Natural killer cell treated with Interleukin-12 subunit alpha and Interleukin-12 subunit beta and Interleukin-15 and Interleukin-18, amount 100 ng/mL, for 72 hours (primary cell): Measurements from ENCODE around the gene TAS2R42. TPM values are rescaled to one million over a fixed set of nuclear protein-coding genes. Genes with fewer than 3 reads are reported as not detected.
A peak's percentile ranks its signal among the peaks of the same experiment; 100 is the strongest.

ENCODE experiments used
- ATAC-seq, 2 donors: fragments of 150-1000 bp; cut with Tn5 transposase in 1 of 2; sonication (Bioruptor Pico), chemical (Tn5 transposase) in 1 of 2; 2 replicates each; pipeline ENCODE4 v1.10.0; 2021
- DNase-seq: peaks from one replicate; pipeline ENCODE4 v3.0.0; 2022; ENCODE audit warnings: low spot score
- H3K27ac Mint-ChIP-seq, 2 donors: 1 replicate in 1 of 2; 2 replicates in 1 of 2; pipeline ENCODE4 v1.8.0; 2022; ENCODE audit warnings: mixed read lengths in 2 of 2, mild to moderate bottlenecking in 1 of 2, moderate library complexity in 1 of 2
- H3K27me3 Mint-ChIP-seq, 2 donors: 1 replicate in 1 of 2; 2 replicates in 1 of 2; pipeline ENCODE4 v1.8.0; 2022; ENCODE audit warnings: mixed read lengths in 2 of 2
- H3K36me3 Mint-ChIP-seq: one replicate; pipeline ENCODE4 v1.8.0; 2022; ENCODE audit warnings: mixed read lengths
- H3K4me1 Mint-ChIP-seq, 2 donors: 1 replicate in 1 of 2; 2 replicates in 1 of 2; pipeline ENCODE4 v1.8.0; 2022; ENCODE audit warnings: low read depth in 2 of 2, mixed read lengths in 2 of 2, mild to moderate bottlenecking in 1 of 2
- H3K4me3 Mint-ChIP-seq: one replicate; pipeline ENCODE4 v1.8.0; 2022; ENCODE audit warnings: mixed read lengths
- H3K9me3 Mint-ChIP-seq: 2 replicates; pipeline ENCODE4 v1.8.0; 2022; ENCODE audit warnings: mixed read lengths
- total RNA-seq, 2 donors: library from RNA; stranded (reverse); gene quantifications; one replicate each; pipeline ENCODE4 v1.2.3, GENCODE V29; 2022

TAS2R42 gene
- total RNA-seq, result not detected

GRCh38 chr12:11186837-11187236 is at the start of gene TAS2R42:
Gene TAS2R42, minus strand, starts transcription at chr12:11186937. Its CDS starts 0 bp downstream, at chr12:11186937.
- no peak within 1 kb of the TSS for H3K27ac Mint-ChIP-seq
- DNase-seq (no peak), ATAC-seq (no peak)
- H3K36me3 Mint-ChIP-seq, result no peaks in the 10 kb centered on the region
- H3K4me3 Mint-ChIP-seq, result no peak within 1 kb of the TSS
- no peaks in the 10 kb centered on the region for H3K27me3 Mint-ChIP-seq
- H3K9me3 Mint-ChIP-seq, result no peaks in the 10 kb centered on the region
- H3K4me1 Mint-ChIP-seq, result peaks cover 0 to 4% of the 10 kb centered on the region in 2 donors

- Mint-ChIP-seq H3K4me1 (peaks cover 0 to 5% of the 10 kb centered on the region in 2 donors), H3K27ac (no peak overlapping the region), H3K36me3 (no peaks in the 10 kb centered on the region), H3K4me3 (no peak overlapping the region), H3K27me3 (no peaks in the 10 kb centered on the region), H3K9me3 (no peaks in the 10 kb centered on the region)
- DNase-seq, result no peak
- ATAC-seq, result no peak
These were observed 46.8 kb upstream of the TAS2R42 start for GRCh38 chr12:11233532-11233931.

- H3K27me3 Mint-ChIP-seq, result no peaks in the 10 kb centered on the region
- peaks cover 0 to 5% of the 10 kb centered on the region in 2 donors for H3K4me1 Mint-ChIP-seq
- DNase-seq (no peak), ATAC-seq (peak in 1 of 2 donors; percentile 38)
- H3K4me3 Mint-ChIP-seq, result no peak overlapping the region
- H3K36me3 Mint-ChIP-seq, result no peaks in the 10 kb centered on the region
- H3K9me3 Mint-ChIP-seq, result no peaks in the 10 kb centered on the region
- H3K27ac Mint-ChIP-seq, result no peak overlapping the region
These were observed 41.7 kb upstream of the TAS2R42 start for GRCh38 chr12:11228296-11228879.

- Mint-ChIP-seq H3K27me3 (peaks cover 0 to 6% of the 10 kb centered on the region in 2 donors), H3K27ac (no peak overlapping the region), H3K4me3 (no peak overlapping the region), H3K4me1 (peaks cover 0 to 5% of the 10 kb centered on the region in 2 donors), H3K36me3 (no peaks in the 10 kb centered on the region), H3K9me3 (no peaks in the 10 kb centered on the region)
- DNase-seq, result no peak
- ATAC-seq, result no peak
These were observed 40.6 kb upstream of the TAS2R42 start for GRCh38 chr12:11227373-11227772.

GRCh38 chr12:11209113-11209512 is 22.4 kb upstream of the TAS2R42 start:
- Mint-ChIP-seq H3K4me3 (no peak overlapping the region), H3K4me1 (peaks cover 0 to 3% of the 10 kb centered on the region in 2 donors), H3K36me3 (peaks cover 4% of the 10 kb centered on the region), H3K27ac (no peak overlapping the region), H3K9me3 (peaks cover 2% of the 10 kb centered on the region), H3K27me3 (no peaks in the 10 kb centered on the region)
- ATAC-seq (no peak), DNase-seq (no peak)

GRCh38 chr12:11204173-11204572 is 17.4 kb upstream of the TAS2R42 start:
- no peak for DNase-seq
- ATAC-seq, result no peak
- no peak overlapping the region for H3K4me3 Mint-ChIP-seq
- no peaks in the 10 kb centered on the region for H3K36me3 Mint-ChIP-seq
- no peaks in the 10 kb centered on the region for H3K27me3 Mint-ChIP-seq
- H3K9me3 Mint-ChIP-seq, result no peaks in the 10 kb centered on the region
- H3K4me1 Mint-ChIP-seq, result peaks cover 0 to 3% of the 10 kb centered on the region in 2 donors
- H3K27ac Mint-ChIP-seq, result no peak overlapping the region

- no peaks in the 10 kb centered on the region for H3K27me3 Mint-ChIP-seq
- no peak for DNase-seq
- H3K27ac Mint-ChIP-seq, result no peak overlapping the region
- ATAC-seq, result no peak
- H3K4me3 Mint-ChIP-seq, result no peak overlapping the region
- H3K36me3 Mint-ChIP-seq, result no peaks in the 10 kb centered on the region
- H3K4me1 Mint-ChIP-seq, result peaks cover 0 to 3% of the 10 kb centered on the region in 2 donors
- H3K9me3 Mint-ChIP-seq, result no peaks in the 10 kb centered on the region
These were observed 16.1 kb upstream of the TAS2R42 start for GRCh38 chr12:11202811-11203210.

- no peak for ATAC-seq
- no peaks in the 10 kb centered on the region for H3K9me3 Mint-ChIP-seq
- peaks cover 0 to 7% of the 10 kb centered on the region in 2 donors for H3K4me1 Mint-ChIP-seq
- no peaks in the 10 kb centered on the region for H3K27me3 Mint-ChIP-seq
- no peak overlapping the region for H3K4me3 Mint-ChIP-seq
- H3K27ac Mint-ChIP-seq, result no peak overlapping the region
- no peak for DNase-seq
- H3K36me3 Mint-ChIP-seq, result no peaks in the 10 kb centered on the region
These were observed 3.7 kb downstream of the TAS2R42 start for GRCh38 chr12:11183011-11183410.

GRCh38 chr12:11182529-11182928 is 4.2 kb downstream of the TAS2R42 start:
- H3K4me3 Mint-ChIP-seq, result no peak overlapping the region
- no peaks in the 10 kb centered on the region for H3K36me3 Mint-ChIP-seq
- H3K27ac Mint-ChIP-seq, result no peak overlapping the region
- H3K27me3 Mint-ChIP-seq, result no peaks in the 10 kb centered on the region
- ATAC-seq (no peak), DNase-seq (no peak)
- H3K9me3 Mint-ChIP-seq, result no peaks in the 10 kb centered on the region
- H3K4me1 Mint-ChIP-seq, result peaks cover 0 to 7% of the 10 kb centered on the region in 2 donors

- no peaks in the 10 kb centered on the region for H3K9me3 Mint-ChIP-seq
- peaks cover 14 to 18% of the 10 kb centered on the region in 2 donors for H3K4me1 Mint-ChIP-seq
- no peak for ATAC-seq
- peaks cover 14% of the 10 kb centered on the region for H3K36me3 Mint-ChIP-seq
- H3K4me3 Mint-ChIP-seq, result no peak overlapping the region
- H3K27me3 Mint-ChIP-seq, result no peaks in the 10 kb centered on the region
- no peak overlapping the region for H3K27ac Mint-ChIP-seq
- no peak for DNase-seq
These were observed 8.5 kb downstream of the TAS2R42 start for GRCh38 chr12:11178250-11178649.

- Mint-ChIP-seq H3K4me3 (no peak overlapping the region), H3K9me3 (no peaks in the 10 kb centered on the region), H3K4me1 (peaks cover 39 to 44% of the 10 kb centered on the region in 2 donors), H3K36me3 (peaks cover 33% of the 10 kb centered on the region), H3K27ac (no peak overlapping the region), H3K27me3 (no peaks in the 10 kb centered on the region)
- DNase-seq, result no peak
- ATAC-seq, result no peak
These were observed 12.7 kb downstream of the TAS2R42 start for GRCh38 chr12:11174022-11174421.

- peak overlapping the region; percentile 98 for H3K4me3 Mint-ChIP-seq
- no peaks in the 10 kb centered on the region for H3K9me3 Mint-ChIP-seq
- no peaks in the 10 kb centered on the region for H3K27me3 Mint-ChIP-seq
- H3K36me3 Mint-ChIP-seq, result peaks cover 40% of the 10 kb centered on the region
- peaks cover 44 to 56% of the 10 kb centered on the region in 2 donors for H3K4me1 Mint-ChIP-seq
- DNase-seq, result no peak
- no peak for ATAC-seq
- peak overlapping the region; percentile 97 to 99 for H3K27ac Mint-ChIP-seq
These were observed 14.6 kb downstream of the TAS2R42 start for GRCh38 chr12:11171969-11172675.

GRCh38 chr12:11171145-11171968 is 15.4 kb downstream of the TAS2R42 start, which contains the start of gene SMIM10L1:
Gene SMIM10L1, plus strand, starts transcription at chr12:11171194. Its CDS starts 163 bp downstream, at chr12:11171357.
- H3K27me3 Mint-ChIP-seq, result no peaks in the 10 kb centered on the region
- no peaks in the 10 kb centered on the region for H3K9me3 Mint-ChIP-seq
- H3K4me1 Mint-ChIP-seq, result peaks cover 46 to 57% of the 10 kb centered on the region in 2 donors
- H3K36me3 Mint-ChIP-seq, result peaks cover 36% of the 10 kb centered on the region
- ATAC-seq (peak; percentile 99), DNase-seq (peak; percentile 93)
- H3K4me3 Mint-ChIP-seq, result peak within 1 kb of the TSS; percentile 98
- peak within 1 kb of the TSS; percentile 97 to 99 for H3K27ac Mint-ChIP-seq

GRCh38 chr12:11170810-11171144 is 16.0 kb downstream of the TAS2R42 start:
- no peak for ATAC-seq
- Mint-ChIP-seq H3K27me3 (no peaks in the 10 kb centered on the region), H3K9me3 (no peaks in the 10 kb centered on the region), H3K4me1 (peaks cover 47 to 59% of the 10 kb centered on the region in 2 donors), H3K4me3 (peak overlapping the region; percentile 98), H3K36me3 (peaks cover 32% of the 10 kb centered on the region), H3K27ac (peak overlapping the region; percentile 97 to 99)
- no peak for DNase-seq
